T-helper 22 cell (primary cell): Measurements from ENCODE around the gene SELENOS.

Source experiments
- DNase-seq: peaks from one replicate; pipeline ENCODE4 v3.0.0-alpha.2; 2020; ENCODE audit warnings: low read depth

The SELENOS gene, protein sequence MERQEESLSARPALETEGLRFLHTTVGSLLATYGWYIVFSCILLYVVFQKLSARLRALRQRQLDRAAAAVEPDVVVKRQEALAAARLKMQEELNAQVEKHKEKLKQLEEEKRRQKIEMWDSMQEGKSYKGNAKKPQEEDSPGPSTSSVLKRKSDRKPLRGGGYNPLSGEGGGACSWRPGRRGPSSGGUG

DNA sequence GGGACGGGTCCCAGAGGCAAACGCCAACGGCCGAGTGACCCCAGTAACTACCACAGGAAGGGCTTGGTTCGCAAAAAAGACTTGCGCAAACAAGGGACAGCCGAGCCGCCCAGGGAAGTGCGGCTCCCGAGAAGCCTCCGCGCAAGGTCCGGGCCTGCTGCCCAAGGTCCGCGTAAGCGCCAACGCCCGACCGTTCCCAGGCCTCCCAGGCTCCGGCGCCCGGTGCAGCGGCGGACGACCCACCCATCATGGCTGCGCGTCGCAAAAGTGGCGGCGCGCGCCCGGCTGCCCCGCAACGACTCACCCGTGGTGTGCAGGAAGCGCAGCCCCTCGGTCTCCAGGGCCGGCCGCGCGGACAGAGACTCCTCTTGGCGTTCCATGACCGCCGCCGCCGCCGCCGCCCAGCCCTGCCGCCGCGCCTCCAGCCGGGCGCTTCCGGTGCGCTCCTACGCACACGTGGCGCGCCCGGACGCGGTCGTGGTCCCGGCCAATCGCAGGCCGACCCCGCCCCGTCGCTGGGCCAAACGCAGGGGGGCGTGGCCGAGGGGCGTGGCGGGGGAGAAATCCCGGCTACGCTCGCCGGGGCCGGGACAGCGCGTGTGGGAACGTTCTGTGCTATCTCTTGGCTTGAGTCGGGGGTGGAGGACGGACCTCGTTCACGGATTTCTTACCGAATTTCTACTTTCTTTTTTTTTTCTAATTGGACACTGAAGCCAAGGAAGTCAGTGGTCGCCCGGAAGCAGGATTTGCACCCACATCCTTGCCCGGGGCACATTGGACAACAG lies at the start of gene SELENOS:
Gene SELENOS, minus strand, starts transcription at position 448 of the 785 bp plus-strand sequence. Its CDS starts 68 bp downstream, at position 380.
- peak; percentile 79 for DNase-seq

DNA sequence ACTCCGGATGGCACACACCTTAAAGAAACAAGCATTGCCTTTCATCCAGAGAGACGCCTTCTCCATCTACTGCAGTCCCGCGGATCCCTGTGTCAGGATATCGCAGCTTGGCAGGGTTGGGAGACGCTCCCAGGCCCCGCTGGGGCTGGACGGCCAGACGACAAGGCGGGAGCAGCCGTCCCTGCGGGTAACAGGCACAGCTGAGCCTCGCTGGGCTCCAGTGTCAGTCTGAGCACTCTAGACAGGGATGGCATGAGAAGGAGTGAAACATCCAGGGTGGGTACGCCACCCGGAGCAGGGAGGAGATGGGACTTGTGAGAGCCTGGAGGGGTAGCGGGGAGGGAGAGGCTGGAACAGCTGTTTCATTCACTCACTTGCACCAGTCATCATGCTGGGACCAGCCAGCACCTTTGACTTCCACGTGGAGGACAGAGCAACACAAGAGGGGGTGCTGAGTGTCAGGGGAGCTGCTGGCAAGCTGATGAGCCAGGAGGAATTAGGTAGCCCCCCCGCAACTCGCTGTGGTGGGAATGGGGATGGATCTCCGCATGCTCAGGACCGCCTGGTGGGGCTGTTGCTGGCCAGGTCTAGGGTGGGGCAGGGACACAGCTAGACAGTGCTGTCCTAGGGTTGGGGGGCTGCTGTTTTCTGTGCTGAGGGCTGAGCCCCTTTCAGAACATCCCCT lies 49.3 kb upstream of the SELENOS start:
- no peak for DNase-seq

DNA sequence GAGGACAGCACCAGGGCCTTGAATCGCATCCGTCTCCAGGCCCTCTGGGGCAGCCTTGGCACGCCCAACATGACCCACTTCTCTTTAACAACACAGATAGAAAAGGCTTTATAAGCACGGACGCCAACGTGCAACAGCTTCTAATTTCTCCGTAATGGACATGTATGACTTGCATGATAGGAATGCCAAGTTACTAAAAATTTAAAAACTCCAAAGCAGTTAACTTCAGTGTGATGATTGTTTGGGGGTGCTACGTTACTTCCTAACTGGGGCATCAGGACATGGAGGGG lies 48.7 kb upstream of the SELENOS start:
- DNase-seq: no peak

DNA sequence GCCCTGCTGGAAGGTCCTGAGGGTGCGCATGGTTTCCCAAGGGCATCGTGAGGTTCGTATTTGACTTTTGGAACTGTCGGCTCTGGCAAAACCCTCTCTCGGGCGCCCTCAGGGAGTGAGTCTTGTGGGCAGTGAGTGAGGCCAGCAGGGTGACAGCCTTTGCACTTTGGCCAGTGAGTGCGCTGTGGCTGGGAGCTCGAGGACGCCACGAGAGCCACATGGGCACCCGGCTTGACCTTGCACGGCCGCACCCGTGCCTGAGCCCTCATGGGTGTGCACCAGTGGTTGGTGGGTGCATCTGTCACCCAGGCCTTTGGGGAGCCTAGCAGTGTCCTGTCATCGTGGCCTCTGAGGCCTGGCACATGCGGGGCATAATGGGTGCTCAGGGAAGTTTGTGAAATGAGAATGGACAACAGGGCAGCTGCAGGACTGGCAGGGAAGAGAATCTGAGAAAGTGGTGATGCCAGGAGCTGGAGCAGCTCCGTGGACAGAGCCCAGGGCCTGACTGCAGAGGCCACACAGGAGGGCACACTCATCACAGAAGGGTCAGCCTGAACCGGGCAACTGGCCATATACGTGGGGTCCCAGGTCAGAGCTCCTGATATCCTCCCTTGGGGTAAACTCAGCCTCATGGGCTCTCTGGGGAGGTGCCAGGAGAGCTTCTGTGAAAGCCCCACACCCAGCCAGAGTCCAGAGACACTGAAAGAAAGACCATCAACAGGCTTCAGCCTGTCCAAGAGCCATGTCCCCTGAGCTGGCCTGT lies 48.2 kb upstream of the SELENOS start:
- DNase-seq: no peak

DNA sequence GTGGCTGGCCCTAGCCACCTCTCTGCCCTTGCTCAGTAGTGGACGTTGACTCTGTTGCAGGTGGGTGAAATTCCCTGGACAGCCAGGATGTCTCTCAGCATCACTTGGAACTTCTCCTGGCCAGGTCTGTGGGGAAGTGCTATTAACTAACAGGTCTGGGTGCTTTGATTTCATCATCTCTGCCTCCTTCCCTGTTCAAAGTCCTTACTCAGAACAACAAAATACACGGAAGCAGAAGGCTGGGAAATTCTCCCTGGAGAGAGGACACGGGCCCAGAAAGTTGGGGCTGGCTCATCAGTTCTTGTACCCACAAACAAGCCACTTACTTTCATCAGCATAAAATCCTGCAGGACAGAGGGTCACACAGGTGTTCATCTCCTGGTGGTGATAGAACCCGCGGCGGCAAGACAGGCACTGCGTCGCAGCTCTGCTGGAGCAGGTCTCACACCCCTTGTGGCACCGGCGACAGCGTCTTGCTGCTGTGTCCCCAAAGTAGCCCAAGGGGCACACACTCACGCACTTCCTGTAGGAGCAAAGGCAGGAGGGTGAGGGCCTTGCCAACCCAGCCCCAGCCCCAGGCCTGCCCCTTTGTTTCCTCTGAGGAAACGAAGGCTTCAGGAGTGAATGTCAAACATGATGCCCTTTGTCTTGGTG lies 47.4 kb upstream of the SELENOS start:
- no peak for DNase-seq

DNA sequence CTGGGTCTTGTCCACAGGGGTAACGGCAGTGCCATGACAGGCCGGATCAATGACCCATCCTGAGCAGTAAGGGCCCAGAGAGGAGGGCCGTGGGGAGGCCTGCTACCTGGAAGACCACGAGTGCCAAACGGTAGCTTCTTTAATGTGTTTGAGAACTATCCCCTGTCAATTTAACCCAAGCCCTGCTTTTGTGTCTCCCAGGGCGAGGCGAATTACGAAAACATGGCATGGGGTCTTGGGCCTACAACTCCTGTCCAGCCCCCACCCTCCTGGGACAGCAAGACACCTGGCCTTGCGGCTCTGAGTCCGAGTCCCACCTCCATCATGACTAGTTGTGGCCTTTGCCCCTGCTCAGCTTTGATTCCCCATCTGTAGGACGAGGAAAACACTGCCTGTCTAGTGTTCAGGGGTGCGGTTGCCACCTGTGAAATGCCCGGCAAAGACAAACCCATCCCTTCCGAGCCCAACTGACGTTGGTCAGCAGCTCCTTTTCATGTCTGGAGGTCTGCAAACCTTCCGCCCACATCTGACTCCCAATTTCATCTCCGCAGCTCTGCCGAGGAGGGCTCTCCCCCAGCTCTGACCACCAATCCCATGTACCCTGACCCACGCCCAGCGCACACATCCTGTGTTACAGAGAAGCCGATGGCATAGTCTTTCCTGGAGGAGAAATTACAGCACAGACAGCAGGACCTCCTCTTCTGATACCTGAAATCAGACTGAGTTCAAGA lies 46.7 kb upstream of the SELENOS start:
- DNase-seq: no peak

DNA sequence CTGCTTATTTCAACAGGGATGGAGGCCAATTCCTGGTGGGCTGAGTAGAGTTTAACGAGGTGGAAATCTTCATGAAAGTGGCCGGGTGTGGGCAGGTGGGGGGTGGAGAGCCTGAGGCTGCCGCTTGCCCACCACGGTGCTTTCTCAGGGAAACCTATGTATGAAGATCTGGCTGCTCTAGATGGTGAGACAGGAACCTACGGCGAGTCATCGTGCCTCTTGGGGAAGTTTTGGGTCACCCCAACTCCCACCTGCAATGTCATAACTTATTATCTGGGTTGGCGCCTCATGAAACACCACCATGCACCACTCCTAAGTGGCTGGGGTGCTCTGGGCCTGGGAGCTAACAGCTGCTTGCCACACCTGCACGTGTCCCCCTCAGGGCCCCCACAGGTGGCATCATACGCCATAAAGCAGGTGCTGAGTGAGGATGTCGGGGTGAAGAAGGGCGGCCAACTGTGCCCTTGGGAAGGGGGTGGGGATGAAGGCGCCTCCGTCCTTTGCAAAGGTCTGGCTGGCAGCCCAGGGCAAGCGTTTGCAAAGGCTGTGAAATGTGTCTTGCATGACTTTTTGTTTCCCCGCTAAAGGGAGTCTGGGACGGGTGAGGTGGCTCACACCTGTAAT lies 45.7 kb upstream of the SELENOS start:
- no peak for DNase-seq

DNA sequence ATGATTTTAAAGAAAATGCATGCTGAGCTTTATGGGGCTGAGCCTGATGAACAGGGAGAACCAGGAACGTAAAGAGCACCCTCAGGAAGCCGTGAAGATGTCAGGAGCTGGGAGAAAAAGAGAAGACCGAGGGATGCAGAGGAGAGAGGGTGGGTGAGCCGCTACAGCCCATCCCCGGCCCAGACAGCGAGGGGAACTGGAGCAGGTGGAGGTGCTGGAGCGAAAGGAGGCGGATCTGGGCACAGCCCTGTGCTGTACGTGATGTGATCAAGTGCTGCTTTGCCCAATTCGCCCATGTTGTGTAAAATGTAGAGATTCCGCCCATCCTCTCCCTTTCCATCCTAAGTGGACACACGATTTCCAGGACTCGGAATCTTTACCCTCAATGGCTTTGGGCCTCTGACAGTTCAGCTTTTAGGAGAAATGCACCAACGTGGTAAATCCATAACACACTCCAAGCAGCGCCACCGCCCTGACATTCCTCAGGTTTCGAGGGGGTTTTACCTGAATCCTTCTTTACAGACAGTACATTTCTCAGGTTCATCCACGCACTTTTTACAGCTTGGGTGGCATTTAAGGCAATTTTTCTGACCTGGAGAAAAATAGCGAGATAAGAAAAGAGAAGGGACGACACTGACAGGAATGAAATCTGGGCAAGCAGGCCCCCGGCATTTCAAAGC lies 44.9 kb upstream of the SELENOS start:
- no peak for DNase-seq

DNA sequence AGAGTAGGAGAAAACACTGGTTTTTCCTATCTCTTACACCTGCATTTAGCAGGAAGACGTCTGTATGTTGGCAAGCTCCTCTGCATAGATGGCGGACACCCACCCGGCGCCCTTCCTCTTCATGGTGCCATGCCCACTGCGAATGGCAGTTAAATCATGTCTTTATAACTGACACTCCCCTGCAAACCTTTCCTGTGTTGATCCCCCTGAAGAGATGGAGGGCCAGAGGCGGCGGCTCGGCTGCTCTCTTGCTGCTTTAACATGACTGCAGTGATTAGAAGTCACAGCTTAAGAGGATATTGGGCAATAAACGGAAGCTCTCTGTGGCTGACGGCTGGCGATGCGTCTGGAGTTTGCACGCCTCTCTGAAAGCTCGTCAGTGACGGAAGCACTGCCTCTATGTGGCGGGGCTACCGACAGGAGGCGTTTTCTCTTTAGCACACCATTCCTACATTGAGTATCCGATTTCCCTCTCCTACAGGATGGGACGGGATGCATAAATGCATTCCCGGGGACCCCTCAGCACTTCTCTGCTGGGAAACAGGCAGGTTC lies 43.3 kb upstream of the SELENOS start:
- DNase-seq: no peak

DNA sequence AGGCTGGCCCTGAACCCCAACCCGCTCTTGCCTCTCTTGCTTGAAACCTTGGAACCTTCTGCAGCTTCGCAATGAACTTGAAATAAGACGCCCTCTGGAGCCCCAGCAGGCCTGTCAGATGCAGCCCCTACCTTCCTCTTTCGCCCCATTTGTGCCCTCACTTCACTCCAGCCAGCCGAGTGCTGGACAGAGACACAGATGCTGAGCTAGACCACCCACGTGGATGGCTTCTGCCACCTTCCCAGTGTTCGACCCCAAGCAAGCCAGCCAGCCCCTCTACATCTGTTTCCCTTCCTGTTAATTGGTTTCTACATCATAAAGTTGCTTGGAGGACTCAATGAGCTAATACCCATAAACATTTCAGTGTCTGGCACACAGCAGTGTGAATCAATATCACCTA lies 41.6 kb upstream of the SELENOS start:
- DNase-seq: no peak

DNA sequence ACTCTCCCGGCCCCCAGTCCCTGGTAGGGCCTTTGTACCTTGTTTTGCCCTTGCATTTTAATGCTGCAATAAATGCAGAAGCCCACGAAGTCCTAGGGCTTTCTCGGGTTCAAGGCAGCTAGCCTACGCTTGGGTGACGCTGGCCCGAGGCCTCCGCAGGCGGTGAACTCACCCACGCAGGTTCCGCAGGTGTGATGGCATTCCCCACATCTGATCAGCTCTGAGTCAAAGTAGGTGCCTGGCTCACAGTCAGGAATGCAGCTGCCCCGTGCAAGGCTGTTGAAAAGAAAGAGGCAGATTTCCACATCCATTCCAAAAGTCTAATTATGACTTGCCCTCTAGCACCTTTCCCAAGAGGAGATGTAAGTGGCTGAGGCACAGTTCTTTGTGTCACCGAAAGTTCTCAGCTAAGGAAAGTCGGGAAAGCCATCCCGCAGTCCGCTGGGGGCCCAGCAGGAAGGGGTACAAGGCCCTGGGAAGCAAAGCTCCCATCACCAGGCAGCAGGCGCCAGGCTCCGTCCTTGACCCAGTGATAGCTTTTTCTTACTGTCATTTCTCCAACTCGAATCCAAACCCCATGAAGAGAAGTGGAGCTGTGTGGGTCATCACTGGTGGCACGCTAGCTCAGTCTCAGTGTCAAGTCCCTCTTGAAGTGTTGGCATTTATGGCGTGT lies 41.0 kb upstream of the SELENOS start:
- DNase-seq: no peak

DNA sequence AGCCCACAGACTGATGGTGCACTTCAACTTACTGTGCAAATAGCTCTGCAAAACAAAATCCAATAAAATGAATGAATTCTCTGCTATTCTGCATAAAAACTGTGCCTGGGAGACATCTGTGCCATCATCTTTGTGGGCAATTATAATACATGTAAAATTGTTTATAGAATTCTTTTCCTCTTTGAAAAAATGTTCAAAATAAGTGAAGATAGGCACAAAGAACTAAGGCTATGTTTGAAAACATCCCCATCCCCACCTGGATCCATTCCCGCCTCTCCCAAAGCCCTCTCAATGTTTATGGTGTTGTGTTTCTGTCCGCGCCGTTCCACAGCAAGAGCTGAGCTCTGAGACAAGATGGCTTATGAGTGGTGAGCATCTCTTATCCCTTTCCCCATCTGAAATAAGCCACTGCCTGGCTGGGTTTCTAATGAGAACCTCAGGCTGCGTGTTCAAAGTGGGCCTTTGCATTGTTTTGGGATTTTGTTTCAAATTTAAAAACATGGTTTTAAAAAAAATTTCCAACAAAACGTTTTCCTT lies 40.1 kb upstream of the SELENOS start:
- no peak for DNase-seq

DNA sequence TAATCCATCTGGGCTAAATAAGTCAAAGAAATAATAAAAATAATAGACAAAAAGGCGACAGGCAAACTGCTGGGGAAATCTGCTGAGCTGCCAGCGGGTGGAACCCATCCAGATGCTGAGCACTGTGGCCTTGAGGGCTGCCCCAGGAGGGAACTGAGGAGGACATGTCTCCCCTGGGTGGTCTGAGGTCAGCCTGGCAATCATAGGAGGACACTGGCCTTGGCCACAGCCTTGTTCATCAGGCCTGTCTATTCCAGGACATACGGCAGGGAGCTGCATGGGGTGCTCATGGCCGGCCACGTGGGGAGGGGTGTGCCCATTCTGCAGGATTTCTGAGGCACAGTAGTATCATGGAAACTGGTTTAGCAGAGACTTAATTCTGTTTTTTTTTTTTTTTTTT lies 39.2 kb upstream of the SELENOS start:
- no peak for DNase-seq

DNA sequence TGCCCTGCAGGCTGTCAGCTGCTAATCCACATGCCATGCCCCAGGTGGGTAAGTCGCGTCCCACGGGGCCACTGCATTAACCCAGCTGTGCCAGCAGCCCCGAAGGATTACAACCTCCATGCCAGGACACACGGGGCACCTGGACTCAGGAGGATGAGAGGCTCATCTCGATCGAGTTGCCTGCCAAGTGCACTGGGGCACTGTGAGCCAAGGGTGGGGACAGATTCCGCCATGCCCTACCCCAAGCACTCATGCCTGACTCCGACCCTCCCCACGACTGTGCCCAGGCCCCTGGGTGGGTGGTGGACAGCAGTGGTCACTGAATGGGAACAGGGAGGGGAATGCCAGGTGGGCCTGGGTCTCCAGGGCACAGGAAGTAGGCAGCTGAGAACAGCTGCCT lies 38.5 kb upstream of the SELENOS start:
- no peak for DNase-seq

DNA sequence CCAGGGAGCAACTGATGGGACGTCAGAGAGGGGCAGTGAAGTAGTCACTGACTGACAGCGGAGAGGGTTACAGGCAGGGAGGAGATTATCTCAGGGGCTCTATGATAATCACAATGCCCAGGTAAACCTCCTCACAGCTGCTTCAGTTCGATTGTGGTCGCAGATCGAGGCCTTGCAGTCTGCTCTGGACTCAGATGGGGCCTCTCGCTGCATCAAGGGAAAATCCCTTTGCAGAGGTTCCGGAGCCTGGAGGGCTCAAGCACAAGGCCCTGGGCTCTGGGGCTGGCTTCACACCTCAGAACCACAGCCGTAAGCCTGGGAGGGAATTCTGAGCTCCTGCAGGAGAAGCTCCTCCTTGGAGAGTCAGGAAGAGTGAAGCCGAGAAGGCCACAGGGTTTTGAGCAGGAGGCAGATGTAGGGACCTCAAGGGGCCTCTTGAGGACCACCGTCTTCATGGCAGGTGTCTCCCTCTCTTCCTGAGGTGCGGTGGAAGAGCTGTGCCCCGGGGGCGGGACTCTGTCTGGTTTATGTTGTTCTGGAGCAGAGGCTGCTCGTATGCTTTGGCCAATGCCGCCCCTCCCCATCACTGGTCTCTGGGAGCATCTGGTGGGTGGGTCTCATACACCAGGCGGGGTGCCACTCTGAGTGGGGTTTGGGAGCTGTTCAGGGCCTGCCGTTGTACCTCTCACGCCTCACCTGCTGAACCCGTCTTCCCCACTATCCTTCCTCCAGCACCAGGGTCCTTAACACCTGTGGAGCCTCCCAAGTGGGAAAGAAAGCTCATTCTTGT lies 37.2 kb upstream of the SELENOS start:
- no peak for DNase-seq

DNA sequence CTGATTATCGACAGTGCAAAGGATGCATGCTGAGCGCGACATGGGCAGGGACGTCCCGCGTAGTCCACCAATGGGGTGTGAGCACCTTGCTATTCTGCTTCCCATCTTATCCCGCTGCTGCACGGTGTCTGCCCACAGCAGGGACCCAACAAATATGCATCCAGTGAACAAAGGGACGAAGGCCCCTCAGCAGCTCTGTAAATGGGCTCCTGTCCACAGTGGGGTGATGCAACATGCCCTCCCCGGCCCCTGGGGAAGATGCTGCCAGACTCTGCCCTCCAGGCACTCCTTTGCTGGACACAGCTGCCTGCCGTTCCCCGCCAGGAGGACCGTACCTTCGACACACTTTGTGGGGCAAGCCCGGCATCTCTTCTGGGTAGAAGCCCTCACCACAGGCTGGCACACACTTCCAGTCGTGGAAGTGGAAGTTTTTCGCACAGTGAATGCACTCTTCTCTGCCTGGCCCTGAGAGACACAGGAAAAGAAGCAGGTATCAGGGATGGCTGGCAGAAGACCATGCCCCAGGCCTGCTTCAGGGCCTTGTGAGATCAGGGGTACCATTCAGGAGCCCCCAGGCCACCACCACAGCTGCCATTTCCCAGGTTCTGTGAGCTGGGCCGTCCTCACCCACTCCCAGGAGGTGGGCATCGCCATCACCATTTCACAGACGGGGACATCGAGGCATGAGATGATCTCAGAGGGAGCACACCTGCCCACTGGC lies 35.9 kb upstream of the SELENOS start:
- DNase-seq: no peak

DNA sequence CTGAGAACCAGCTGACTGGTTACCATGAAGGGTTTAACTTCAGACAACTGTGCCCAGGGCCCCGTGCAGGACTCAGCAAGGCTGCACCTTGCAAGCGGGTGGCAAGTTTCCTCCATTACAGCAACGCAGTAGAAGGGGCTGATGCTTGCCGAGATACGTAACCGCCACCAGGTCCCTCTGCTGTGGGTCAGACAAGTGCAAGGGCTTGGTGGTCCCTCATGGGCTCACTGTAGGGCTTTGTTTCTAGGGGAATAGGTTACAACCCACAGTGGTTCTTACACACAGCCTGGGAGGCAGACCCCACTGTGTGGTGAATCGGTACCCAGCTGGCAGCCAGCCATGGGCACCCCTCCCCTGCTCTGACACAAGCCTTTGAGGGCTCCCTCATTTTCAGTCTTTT lies 33.2 kb upstream of the SELENOS start:
- DNase-seq: no peak

DNA sequence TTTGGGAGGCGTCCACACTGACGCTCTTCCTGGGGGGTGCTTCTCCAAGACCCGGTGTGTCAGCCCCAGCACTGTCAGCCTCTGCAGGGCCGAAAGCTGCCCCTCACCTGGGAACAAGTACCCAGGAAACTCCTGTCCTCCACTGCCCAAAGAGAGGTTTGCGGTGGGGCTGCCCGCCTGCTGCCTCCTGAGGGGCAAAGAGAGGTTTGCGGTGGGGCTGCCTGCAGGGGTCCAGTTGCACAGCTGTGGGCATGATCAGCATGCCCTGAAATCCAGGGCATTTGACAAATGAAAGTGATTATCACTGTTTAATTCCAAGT lies 32.8 kb upstream of the SELENOS start:
- DNase-seq: no peak
